HCT116 (cell line): Measurements from ENCODE around the gene TTLL5.

Source experiments
- EZH2 ChIP-seq: fragments of 200-600 bp; sonication (generic); IDR thresholded peaks from 2 replicates; pipeline ENCODE4 v1.6.1; 2017; ENCODE audit warnings: antibody characterized with exemption, mixed run types
- EZH2phosphoT487 ChIP-seq: fragments of 200-600 bp; IDR thresholded peaks from 2 replicates; pipeline ENCODE4 v1.6.1; 2018; ENCODE audit warnings: antibody characterized with exemption, borderline replicate concordance
- POLR2AphosphoS5 ChIP-seq: IDR thresholded peaks from 2 replicates; pipeline ENCODE4 v1.6.1; 2011; ENCODE audit warnings: mild to moderate bottlenecking, low read depth, low read length, moderate library complexity
- REST ChIP-seq: IDR thresholded peaks from 2 replicates; pipeline ENCODE4 v1.6.1; 2012; ENCODE audit warnings: low read depth
- YY1 ChIP-seq: IDR thresholded peaks from 2 replicates; pipeline ENCODE4 v1.6.1; 2011; ENCODE audit warnings: low read length, low read depth, moderate library complexity, mild to moderate bottlenecking; ENCODE audit not compliant: insufficient replicate concordance; ENCODE audit errors: extremely low read depth
- ZFX ChIP-seq: fragments of 450-650 bp; IDR thresholded peaks from 2 replicates; pipeline ENCODE4 v1.6.1; 2017
- TF ChIP-seq, protein P1 (sequence below), 3 experiments: fragments of 200-600 bp in 1 of 3; sonication (generic) in 1 of 3; IDR thresholded peaks in 2 of 3; conservative IDR thresholded peaks in 1 of 3; 2 replicates each; pipeline ENCODE4 v1.5.1; 2012 to 2017; ENCODE audit warnings: low read depth in 2 of 3, low read length in 2 of 3, antibody characterized with exemption in 1 of 3, borderline replicate concordance in 1 of 3, control low read depth in 1 of 3, mild to moderate bottlenecking in 1 of 3, mixed read lengths in 1 of 3, mixed run types in 1 of 3, moderate library complexity in 1 of 3; ENCODE audit not compliant: insufficient read depth in 1 of 3

GRCh38 chr14:75858362-75858761 is 197.3 kb downstream of the TTLL5 start:
- no peak for TF ChIP-seq EZH2
- TF ChIP-seq, protein P1, sequence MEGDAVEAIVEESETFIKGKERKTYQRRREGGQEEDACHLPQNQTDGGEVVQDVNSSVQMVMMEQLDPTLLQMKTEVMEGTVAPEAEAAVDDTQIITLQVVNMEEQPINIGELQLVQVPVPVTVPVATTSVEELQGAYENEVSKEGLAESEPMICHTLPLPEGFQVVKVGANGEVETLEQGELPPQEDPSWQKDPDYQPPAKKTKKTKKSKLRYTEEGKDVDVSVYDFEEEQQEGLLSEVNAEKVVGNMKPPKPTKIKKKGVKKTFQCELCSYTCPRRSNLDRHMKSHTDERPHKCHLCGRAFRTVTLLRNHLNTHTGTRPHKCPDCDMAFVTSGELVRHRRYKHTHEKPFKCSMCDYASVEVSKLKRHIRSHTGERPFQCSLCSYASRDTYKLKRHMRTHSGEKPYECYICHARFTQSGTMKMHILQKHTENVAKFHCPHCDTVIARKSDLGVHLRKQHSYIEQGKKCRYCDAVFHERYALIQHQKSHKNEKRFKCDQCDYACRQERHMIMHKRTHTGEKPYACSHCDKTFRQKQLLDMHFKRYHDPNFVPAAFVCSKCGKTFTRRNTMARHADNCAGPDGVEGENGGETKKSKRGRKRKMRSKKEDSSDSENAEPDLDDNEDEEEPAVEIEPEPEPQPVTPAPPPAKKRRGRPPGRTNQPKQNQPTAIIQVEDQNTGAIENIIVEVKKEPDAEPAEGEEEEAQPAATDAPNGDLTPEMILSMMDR (IDR thresholded peaks at IDR 0.05 in 2 of 3, conservative IDR thresholded peaks at IDR 0.05 in 1 of 3; ENCODE audit: borderline replicate concordance in 1 of 3, insufficient read depth in 1 of 3, low read depth in 2 of 3, low read length in 2 of 3): no peak
- no peak for TF ChIP-seq POLR2AphosphoS5
- no peak for TF ChIP-seq EZH2phosphoT487
- TF ChIP-seq REST: no peak
- no peak for TF ChIP-seq ZFX
- no peak for TF ChIP-seq YY1
